IMR-90 (cell line): ENCODE data around the gene MMAB.

Experiments
- CEBPB ChIP-seq: IDR thresholded peaks from 2 replicates; pipeline ENCODE4 v1.6.1; 2012; ENCODE audit warnings: low read depth, low read length, improper control_type of control experiment
- CHD1 ChIP-seq: IDR thresholded peaks from 2 replicates; pipeline ENCODE4 v1.6.1; 2012; ENCODE audit warnings: low read depth, low read length, improper control_type of control experiment
- CTCF ChIP-seq: conservative IDR thresholded peaks from 2 replicates; pipeline ENCODE4 v1.5.1; 2012; ENCODE audit warnings: mild to moderate bottlenecking, low read depth, low read length, improper control_type of control experiment
- ELK1 ChIP-seq: fragments of 150-350 bp; IDR thresholded peaks from 2 replicates; pipeline ENCODE4 v1.6.1; 2016; ENCODE audit warnings: low read depth, mild to moderate bottlenecking, low read length, moderate library complexity, borderline replicate concordance
- FOS ChIP-seq: fragments of 150-350 bp; IDR thresholded peaks from 2 replicates; pipeline ENCODE4 v1.6.1; 2016; ENCODE audit warnings: low read depth, low read length
- MAFK ChIP-seq: IDR thresholded peaks from 2 replicates; pipeline ENCODE4 v1.6.1; 2012; ENCODE audit warnings: low read depth, low read length, improper control_type of control experiment
- NFE2L2 ChIP-seq: fragments of 150-350 bp; IDR thresholded peaks from 2 replicates; pipeline ENCODE4 v1.6.1; 2016; ENCODE audit warnings: low read depth, mild to moderate bottlenecking, low read length
- POLR2A ChIP-seq: IDR thresholded peaks from 2 replicates; pipeline ENCODE4 v1.6.1; 2012; ENCODE audit warnings: mild to moderate bottlenecking, low read depth, low read length
- RFX5 ChIP-seq: IDR thresholded peaks from 2 replicates; pipeline ENCODE4 v1.8.0; 2012; ENCODE audit warnings: low read depth, mild to moderate bottlenecking, low read length, moderate library complexity
- SMC3 ChIP-seq: fragments of 150-350 bp; IDR thresholded peaks from 2 replicates; pipeline ENCODE4 v1.6.1; 2016; ENCODE audit warnings: low read depth, mild to moderate bottlenecking, antibody characterized with exemption, low read length, moderate library complexity
- TF ChIP-seq, protein P1 (sequence below): fragments of 150-350 bp; IDR thresholded peaks from 2 replicates; pipeline ENCODE4 v1.6.1; 2017; ENCODE audit warnings: mild to moderate bottlenecking, antibody characterized with exemption, low read length, low read depth

GRCh38 chr12:109558374-109559199 lies 14.7 kb downstream of the MMAB start:
- TF ChIP-seq CTCF (no peak), RFX5 (no peak), POLR2A (no peak), FOS (no peak), MAFK (no peak), SMC3 (no peak), ELK1 (no peak), CHD1 (no peak), CEBPB (no peak), NFE2L2 (no peak)
- TF ChIP-seq, protein P1, sequence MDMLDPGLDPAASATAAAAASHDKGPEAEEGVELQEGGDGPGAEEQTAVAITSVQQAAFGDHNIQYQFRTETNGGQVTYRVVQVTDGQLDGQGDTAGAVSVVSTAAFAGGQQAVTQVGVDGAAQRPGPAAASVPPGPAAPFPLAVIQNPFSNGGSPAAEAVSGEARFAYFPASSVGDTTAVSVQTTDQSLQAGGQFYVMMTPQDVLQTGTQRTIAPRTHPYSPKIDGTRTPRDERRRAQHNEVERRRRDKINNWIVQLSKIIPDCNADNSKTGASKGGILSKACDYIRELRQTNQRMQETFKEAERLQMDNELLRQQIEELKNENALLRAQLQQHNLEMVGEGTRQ: no peak
